Dendritic cell treated with granulocyte-macrophage colony-stimulating factor and Interleukin-4, amounts not matched to agents 40 ng/mL and 50 ng/mL, for 4 days (primary cell): ENCODE data around the gene PTPRJ.

Experiments
- H3K27ac Mint-ChIP-seq: one replicate; pipeline ENCODE4 v1.8.0; 2022; ENCODE audit warnings: mild to moderate bottlenecking, mixed read lengths
- H3K27me3 Mint-ChIP-seq: one replicate; pipeline ENCODE4 v1.8.0; 2022; ENCODE audit warnings: mild to moderate bottlenecking, mixed read lengths
- H3K36me3 Mint-ChIP-seq: one replicate; pipeline ENCODE4 v1.8.0; 2022; ENCODE audit warnings: low read depth, mixed read lengths
- H3K4me1 Mint-ChIP-seq: one replicate; pipeline ENCODE4 v1.8.0; 2022; ENCODE audit warnings: low read depth, mixed read lengths
- H3K4me3 Mint-ChIP-seq: one replicate; pipeline ENCODE4 v1.8.0; 2022; ENCODE audit warnings: mild to moderate bottlenecking, moderate library complexity, mixed read lengths
- H3K9me3 Mint-ChIP-seq: one replicate; pipeline ENCODE4 v1.8.0; 2022; ENCODE audit warnings: mixed read lengths
- intact Hi-C: fragments of 100-400 bp; cut with micrococcal nuclease; formaldehyde crosslinking; loops from one replicate; pipeline ENCODE4 v1.15.0; 2022

PTPRJ gene

DNA sequence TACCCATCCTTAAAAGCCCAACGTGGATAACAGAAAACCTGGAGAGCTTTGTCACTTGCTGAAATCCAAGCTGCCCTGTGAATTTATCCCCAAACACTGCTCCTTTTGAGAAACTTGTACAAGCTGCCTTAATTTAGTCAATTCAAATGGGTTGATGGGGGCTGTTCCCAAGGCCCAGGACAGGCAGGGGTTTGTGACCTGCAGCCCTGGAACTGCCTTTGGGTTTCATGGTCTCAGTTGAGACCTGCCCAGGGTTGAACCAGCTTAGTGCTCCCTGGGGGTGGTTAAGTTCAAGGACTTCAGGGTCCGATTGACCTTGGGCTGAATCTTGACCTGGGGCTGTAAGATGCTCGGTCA, 124.2 kb downstream of the PTPRJ start:
- H3K4me3 Mint-ChIP-seq, result no peak overlapping the region
- H3K4me1 Mint-ChIP-seq, result peaks cover 93% of the 10 kb centered on the region
- H3K27ac Mint-ChIP-seq, result no peak overlapping the region
- H3K27me3 Mint-ChIP-seq, result no peaks in the 10 kb centered on the region
- peaks cover 16% of the 10 kb centered on the region for H3K36me3 Mint-ChIP-seq
- no peaks in the 10 kb centered on the region for H3K9me3 Mint-ChIP-seq
- intact Hi-C loops, result loop anchor here (10.0 kb wide), 1 partner anchor 100 kb away; no protein-coding TSS in a partner anchor

DNA sequence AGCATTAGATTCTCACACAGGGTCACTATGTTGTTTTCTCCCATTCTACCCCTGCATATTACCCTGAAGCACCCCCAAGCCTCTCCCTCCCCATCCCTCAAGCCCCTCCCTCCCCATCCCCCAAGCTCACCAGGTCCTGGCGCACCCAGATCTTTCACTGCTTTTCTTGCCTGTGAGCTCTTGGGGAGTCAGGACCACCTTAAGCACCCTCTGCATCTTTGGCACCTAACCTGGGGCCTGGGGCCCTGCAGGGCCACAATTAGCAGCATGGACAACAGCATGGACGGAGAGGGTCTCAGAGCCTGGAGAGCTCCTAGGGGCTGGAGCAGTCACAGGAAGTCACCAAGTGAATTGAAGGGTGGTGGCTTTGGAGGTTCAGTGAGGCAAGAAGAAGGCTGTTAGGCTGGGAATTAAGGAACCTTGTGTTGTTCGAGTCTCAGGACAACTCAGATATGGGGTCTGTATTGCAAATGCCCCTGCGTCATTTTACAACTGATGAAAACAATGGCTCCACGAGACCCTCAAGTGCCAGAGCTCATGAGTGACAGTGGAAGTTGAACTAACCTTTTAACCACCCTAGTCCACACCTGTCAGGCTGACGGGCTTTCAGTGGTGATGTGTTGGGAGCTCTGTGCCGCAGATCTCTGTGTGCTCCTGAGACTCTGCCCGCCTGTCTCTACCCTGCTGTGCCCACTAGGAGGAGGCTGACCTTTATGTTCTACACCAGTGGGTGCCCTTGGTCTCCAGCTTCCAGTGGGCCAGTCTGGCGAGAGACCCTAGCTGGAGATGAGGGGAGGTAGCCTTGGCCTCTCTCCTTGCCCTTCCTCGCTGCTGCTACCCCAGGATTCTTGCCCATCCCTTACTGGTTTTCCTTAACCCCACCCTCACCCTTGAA, 125.0 kb downstream of the PTPRJ start:
- Mint-ChIP-seq H3K9me3 (no peaks in the 10 kb centered on the region), H3K27me3 (no peaks in the 10 kb centered on the region), H3K4me3 (no peak overlapping the region), H3K27ac (peak overlapping the region; percentile 82), H3K36me3 (peaks cover 16% of the 10 kb centered on the region), H3K4me1 (peaks cover 91% of the 10 kb centered on the region)
- intact Hi-C loops, result loop anchor here (5.0 to 10.0 kb wide), 3 partner anchors 38 to 101 kb away; no protein-coding TSS in a partner anchor

DNA sequence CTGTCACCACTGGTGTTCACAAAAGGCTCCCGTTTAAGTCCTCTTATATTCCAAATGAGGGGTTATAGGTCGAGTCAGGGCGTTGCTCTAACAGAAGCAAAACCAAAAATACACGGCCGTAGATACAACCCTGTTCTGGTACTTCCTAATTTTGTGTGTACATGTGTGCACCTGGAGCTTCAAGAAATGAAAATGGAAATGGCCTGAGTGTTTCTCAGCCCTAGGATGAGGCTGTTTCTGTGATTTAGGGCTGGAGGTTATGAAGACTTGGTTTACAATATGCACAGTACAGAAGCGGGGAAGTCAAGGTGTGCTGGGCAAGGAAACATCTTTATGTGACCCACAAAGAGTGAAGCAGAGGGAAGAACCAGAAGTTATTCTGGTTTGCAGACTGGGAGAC, 125.8 kb downstream of the PTPRJ start:
- Mint-ChIP-seq H3K27ac (peak overlapping the region; percentile 82), H3K27me3 (no peaks in the 10 kb centered on the region), H3K36me3 (peaks cover 15% of the 10 kb centered on the region), H3K4me3 (no peak overlapping the region), H3K4me1 (peaks cover 86% of the 10 kb centered on the region), H3K9me3 (no peaks in the 10 kb centered on the region)
- intact Hi-C loops, result loop anchor here (5.0 to 10.0 kb wide), 3 partner anchors 39 to 101 kb away; no protein-coding TSS in a partner anchor

DNA sequence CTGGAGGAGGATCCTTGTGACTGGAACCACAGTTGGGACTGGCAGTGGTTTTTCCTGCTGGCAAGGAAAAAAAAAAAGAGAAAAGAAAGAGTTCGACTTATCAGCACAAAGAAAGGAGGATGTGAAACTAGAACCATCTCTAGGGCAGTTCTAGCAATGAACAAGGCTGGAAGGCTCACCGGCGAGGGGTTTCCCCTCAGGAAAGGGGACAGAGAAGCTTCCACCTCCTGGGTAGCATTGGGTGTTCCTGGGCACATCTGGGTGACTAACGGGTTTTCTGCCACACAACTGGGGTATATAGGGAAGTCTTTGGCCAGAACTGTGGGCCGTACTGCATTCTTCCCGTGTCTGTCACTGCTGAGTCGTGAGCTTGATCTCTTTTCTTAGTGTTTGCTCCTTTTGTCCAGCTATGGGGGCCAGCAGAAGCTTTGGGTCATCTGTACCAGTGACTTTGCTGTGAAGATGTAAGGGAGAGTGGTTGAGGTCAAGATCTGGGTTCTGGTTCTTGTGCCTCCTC, 126.9 kb downstream of the PTPRJ start:
- H3K4me3 Mint-ChIP-seq, result peak overlapping the region; percentile 9
- H3K27me3 Mint-ChIP-seq, result no peaks in the 10 kb centered on the region
- peaks cover 7% of the 10 kb centered on the region for H3K36me3 Mint-ChIP-seq
- intact Hi-C loops, result loop anchor here (5.0 to 10.0 kb wide), 3 partner anchors 40 to 102 kb away; no protein-coding TSS in a partner anchor
- no peaks in the 10 kb centered on the region for H3K9me3 Mint-ChIP-seq
- peak overlapping the region; percentile 82 for H3K27ac Mint-ChIP-seq
- H3K4me1 Mint-ChIP-seq, result peaks cover 85% of the 10 kb centered on the region

GRCh38 chr11:48108231-48109045, 128.1 kb downstream of the PTPRJ start:
- Mint-ChIP-seq H3K4me1 (peaks cover 78% of the 10 kb centered on the region), H3K27me3 (no peaks in the 10 kb centered on the region), H3K36me3 (peaks cover 12% of the 10 kb centered on the region), H3K9me3 (no peaks in the 10 kb centered on the region), H3K27ac (peak overlapping the region; percentile 82), H3K4me3 (peak overlapping the region; percentile 44)
- intact Hi-C loops, result loop anchor here (5.0 to 10.0 kb wide), 3 partner anchors 41 to 104 kb away; no protein-coding TSS in a partner anchor

DNA sequence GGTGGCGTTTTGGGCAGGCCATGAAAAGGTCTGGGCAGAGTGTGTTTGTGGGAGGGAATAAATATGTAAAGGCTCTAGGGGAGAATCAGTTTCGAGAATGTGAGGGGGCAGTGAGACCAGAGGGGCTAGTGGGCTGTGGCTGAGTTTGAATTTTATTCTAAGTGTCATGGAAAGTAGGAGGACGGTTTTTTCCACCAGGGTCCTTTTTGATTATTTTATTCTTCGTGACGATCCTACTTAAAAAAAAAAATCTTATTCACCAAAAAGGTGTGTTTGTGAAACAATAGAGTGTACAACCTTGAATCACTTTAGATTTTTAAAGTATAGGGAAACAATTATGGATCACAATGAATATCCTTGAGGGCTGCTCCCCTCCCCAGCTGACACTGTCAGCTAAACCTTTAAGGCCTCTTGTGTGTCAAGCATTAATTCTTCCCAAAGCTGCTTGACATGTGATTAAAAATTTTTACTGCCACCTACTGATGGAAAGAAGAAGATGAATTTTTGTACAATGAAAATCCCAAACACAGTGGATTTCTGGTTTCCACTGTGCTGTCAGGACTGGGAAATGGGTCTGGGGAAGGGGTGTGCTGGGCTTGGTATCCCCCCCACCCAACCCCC, 128.8 kb downstream of the PTPRJ start:
- Mint-ChIP-seq H3K4me3 (no peak overlapping the region), H3K27ac (peak overlapping the region; percentile 82), H3K27me3 (no peaks in the 10 kb centered on the region), H3K36me3 (peaks cover 12% of the 10 kb centered on the region), H3K9me3 (peaks cover under 1% of the 10 kb centered on the region), H3K4me1 (peaks cover 71% of the 10 kb centered on the region)
- intact Hi-C loops, result loop anchor here (5.0 to 10.0 kb wide), 3 partner anchors 42 to 104 kb away; no protein-coding TSS in a partner anchor

- Mint-ChIP-seq H3K9me3 (peaks cover 13% of the 10 kb centered on the region), H3K27ac (peak overlapping the region; percentile 82), H3K4me1 (peaks cover 59% of the 10 kb centered on the region), H3K4me3 (no peak overlapping the region), H3K36me3 (peaks cover 25% of the 10 kb centered on the region), H3K27me3 (no peaks in the 10 kb centered on the region)
- intact Hi-C loops, result loop anchor here (1.0 to 10.0 kb wide), 2 partner anchors 176 to 256 kb away; no protein-coding TSS in a partner anchor
Observed at GRCh38 chr11:48110509-48110766, 130.1 kb downstream of the PTPRJ start.

DNA sequence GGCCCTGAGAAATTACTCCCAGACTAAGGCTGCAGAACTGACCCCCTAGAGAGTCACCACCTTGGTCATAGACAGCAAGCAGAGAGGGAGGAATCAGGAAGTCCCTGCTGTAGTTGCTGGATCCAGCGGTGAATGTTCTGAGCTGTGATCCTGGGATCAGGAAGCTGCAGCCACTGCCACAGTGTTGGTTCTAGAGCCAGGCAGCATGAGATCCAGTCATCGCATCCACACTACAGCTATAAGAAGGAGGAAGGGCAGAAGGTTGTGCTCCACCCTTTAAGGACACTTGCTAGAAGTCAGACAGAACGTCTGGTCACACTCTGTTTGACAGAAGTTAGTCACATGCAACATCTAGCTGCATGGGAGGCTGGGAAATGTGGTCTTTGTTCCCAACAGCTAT, 131.5 kb downstream of the PTPRJ start:
- intact Hi-C loops, result loop anchor here (10.0 kb wide), 1 partner anchor 257 kb away; no protein-coding TSS in a partner anchor

DNA sequence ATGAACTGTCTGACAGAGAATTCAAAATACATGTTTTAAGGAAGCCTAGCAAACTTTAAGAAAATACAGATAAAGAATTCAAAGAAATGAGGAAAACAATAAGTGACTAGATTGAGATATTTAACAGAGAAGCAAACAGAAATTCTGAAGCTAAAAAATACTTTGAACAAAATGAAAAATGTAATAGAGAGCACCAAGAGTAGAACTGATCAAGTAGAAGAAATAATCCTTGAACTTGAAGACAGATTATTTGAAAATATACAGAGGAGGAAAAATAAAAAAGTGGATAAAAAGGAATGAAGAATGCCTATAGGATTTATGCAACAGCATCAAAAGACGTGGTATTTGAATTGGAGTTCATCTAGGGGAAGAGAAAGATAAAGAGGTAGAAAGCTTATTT, 134.4 kb downstream of the PTPRJ start:
- no peak overlapping the region for H3K27ac Mint-ChIP-seq
- peaks cover 59% of the 10 kb centered on the region for H3K36me3 Mint-ChIP-seq
- no peaks in the 10 kb centered on the region for H3K27me3 Mint-ChIP-seq
- H3K4me3 Mint-ChIP-seq, result no peak overlapping the region
- peaks cover 18% of the 10 kb centered on the region for H3K4me1 Mint-ChIP-seq
- peaks cover 14% of the 10 kb centered on the region for H3K9me3 Mint-ChIP-seq
- intact Hi-C loops, result loop anchor here (10.0 kb wide), 1 partner anchor 260 kb away; no protein-coding TSS in a partner anchor

More for the DNA sequence above, 131.5 kb downstream of the PTPRJ start:
- Mint-ChIP-seq H3K9me3 (peaks cover 14% of the 10 kb centered on the region), H3K36me3 (peaks cover 39% of the 10 kb centered on the region), H3K27ac (peak overlapping the region; percentile 39), H3K4me1 (peaks cover 45% of the 10 kb centered on the region), H3K27me3 (no peaks in the 10 kb centered on the region), H3K4me3 (no peak overlapping the region)

DNA sequence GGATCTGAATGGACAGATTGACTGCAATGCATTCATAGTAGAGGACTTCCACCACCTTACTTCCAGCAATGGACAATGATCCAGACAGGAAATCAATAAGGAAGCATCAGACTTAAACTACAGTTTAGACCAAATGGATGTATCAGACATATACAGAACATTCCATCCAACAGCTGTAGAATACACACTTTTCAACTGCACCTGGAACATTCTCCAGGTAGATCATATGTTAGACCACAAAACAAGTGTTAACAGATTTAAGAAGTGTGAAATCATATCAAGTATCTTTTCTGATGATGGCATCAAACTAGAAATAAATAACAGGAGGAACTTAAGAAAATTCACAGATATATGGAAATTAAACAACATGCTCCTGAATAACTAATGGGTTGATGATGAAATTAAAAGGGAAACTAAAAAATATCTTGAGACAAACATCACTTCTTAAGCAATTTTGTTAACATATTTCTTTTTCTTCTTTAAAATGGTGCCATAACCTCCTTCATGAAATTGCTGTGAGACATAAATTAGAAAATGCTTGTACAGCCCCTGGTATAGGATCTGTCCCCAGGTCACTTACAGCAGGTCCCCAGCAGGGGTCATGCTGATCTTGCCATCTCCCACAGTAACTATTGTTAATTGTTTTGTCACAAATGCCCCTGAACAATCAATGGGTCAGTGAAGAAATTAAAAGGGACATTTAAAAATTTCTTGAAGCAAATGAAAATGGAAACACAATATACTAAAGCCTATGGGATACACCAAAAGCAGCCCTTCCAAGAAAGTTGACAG, 136.3 kb downstream of the PTPRJ start:
- intact Hi-C loops, result loop anchor here (10.0 kb wide), 1 partner anchor 262 kb away; no protein-coding TSS in a partner anchor
- Mint-ChIP-seq H3K9me3 (peaks cover 14% of the 10 kb centered on the region), H3K4me3 (no peak overlapping the region), H3K27me3 (no peaks in the 10 kb centered on the region), H3K27ac (no peak overlapping the region), H3K36me3 (peaks cover 78% of the 10 kb centered on the region), H3K4me1 (peaks cover 9% of the 10 kb centered on the region)

DNA sequence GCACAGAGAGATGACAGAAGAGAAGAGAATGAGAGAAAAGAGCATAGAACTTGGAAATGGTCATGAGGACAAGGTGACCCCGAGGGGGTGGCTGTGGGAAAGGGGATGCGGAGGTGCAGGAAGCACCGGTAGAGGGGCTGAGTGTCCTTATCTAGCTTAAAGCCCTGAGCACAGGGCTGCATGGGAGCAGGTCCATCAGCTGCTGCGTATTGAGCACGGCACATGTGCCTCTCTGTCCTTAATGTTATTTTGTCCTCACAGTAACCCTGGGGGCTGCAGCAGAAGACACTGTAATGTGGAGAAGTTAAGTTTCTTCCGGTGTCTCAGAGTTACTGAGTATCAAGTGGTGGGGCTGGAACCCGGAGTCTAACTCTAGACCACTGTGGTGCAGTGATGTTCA, 141.9 kb downstream of the PTPRJ start:
- Mint-ChIP-seq H3K27me3 (no peaks in the 10 kb centered on the region), H3K9me3 (no peaks in the 10 kb centered on the region), H3K36me3 (peaks cover 96% of the 10 kb centered on the region), H3K4me1 (peaks cover 13% of the 10 kb centered on the region), H3K4me3 (no peak overlapping the region), H3K27ac (peak overlapping the region; percentile 2)
- intact Hi-C loops, result no loop called here

- Mint-ChIP-seq H3K4me3 (no peak overlapping the region), H3K36me3 (peaks cover 100% of the 10 kb centered on the region), H3K27ac (no peak overlapping the region), H3K9me3 (no peaks in the 10 kb centered on the region), H3K4me1 (peaks cover 13% of the 10 kb centered on the region), H3K27me3 (no peaks in the 10 kb centered on the region)
- intact Hi-C loops, result no loop called here
Observed at GRCh38 chr11:48122656-48123055, 142.3 kb downstream of the PTPRJ start.
